Measurements from ENCODE around the gene PLCG1. TPM values are rescaled to one million over a fixed set of nuclear protein-coding genes. Genes with fewer than 3 reads are reported as not detected.
"Not testable (repeated sequence)": the region's sequence is repeated elsewhere in the genome, so short reads cannot be mapped to it uniquely, and the experiment has no call there.

The PLCG1 gene
- total RNA-seq, 1 donor from 2014 or later, result 460 TPM

DNA sequence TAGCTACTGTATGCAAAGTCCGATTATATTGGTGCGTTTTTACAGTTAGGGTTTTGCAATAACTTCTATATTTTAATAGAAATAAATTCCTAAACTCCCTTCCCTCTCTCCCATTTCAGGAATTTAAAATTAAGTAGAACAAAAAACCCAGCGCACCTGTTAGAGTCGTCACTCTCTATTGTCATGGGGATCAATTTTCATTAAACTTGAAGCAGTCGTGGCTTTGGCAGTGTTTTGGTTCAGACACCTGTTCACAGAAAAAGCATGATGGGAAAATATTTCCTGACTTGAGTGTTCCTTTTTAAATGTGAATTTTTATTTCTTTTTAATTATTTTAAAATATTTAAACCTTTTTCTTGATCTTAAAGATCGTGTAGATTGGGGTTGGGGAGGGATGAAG, 13.7 kb upstream of the PLCG1 start:
- intact Hi-C loops (cut with micrococcal nuclease), result no loop called here

DNA sequence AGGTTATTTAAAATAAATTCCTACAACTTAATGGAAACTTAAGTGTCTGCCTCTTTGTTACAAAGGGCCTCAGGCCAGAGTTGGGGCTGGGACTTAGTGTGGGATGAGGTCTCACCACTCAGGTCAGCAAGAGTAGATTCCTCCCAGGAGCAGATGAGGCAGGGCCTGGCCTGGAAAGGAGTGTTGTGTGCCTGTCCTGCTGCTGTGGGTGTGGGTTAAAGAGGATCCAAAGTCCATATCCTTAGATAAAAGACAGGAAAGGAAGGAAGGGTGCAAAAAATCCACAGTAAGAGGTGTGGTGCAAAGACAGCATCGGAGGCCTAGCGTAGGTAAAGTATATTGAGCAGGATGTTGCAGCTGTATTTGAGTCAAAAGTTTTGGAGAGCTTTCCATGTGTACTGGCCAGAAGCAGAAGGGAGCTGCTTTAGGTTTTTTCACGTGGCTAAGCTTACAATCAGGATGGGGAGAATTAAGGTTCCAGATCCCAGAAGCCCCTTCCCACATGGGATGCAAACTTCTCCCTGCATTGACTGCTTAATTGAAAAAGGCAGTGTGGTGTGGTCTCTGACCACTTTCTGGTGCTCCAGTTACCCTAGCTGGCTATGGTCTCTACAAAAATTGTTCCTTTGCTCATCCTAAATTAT, 12.8 kb upstream of the PLCG1 start:
- intact Hi-C loops (cut with micrococcal nuclease), result no loop called here

DNA sequence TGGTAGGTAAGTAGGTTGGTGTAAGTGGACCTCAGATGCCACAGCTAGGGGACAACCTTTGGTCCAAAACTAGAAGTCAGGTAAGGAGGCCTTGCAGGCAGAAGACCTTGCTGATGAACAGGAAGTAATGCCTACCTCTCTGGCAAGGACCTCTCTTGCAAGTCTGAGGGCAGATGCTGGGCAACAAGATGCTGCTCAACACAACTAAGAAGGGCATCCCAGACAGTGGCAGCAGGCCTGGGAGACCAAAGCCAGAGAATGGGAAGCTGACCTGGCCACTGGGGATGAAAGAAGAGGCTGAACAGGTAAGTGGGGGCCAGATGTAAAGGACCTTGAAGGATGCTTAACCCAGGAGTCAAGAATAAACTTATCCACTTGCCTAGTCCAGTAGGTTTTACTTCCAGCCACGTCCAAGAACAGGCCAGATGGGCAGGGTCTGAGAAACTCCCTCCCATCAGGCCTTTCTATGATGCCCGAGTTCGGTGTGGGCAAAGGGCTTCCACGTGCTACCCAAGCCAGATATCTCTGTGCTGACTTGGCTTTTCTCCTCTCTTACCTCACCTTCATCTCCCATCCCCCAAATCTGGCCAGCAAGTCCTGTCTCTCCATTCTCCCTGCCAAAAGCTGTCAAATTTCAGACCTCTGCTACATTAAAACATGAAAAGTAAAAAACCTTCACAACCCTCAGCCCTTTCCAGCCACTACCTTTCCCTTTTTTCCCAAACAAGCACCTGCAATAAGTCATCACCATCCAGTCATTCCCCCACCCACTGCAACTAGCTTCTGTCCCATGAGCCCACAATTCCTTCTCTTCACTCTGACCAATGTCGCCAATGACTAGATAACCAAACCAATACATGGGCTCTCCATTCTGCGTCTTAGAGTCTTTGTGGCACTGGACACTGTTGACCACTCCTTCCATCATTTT, 11.5 kb upstream of the PLCG1 start:
- intact Hi-C loops (cut with micrococcal nuclease), result no loop called here

DNA sequence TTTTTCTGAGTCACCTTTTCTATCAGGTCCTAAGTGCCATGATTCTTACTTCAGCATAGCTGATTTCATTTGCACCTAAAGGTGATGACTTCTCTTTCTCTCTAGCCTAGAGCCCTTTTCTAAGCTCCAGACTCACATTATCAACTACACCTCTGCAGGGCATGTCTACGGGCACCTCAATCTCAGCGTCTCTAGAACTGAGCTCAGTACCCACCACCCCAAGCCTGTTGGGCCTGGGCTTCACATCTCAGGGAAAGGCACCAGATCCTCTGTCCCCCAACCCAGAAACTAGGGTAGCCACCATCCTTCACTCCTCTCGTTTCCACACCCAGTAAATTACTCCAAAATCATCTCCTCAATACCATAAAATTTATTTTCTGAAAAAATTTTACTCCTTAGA, 10.6 kb upstream of the PLCG1 start:
- intact Hi-C loops (cut with micrococcal nuclease), result no loop called here

DNA sequence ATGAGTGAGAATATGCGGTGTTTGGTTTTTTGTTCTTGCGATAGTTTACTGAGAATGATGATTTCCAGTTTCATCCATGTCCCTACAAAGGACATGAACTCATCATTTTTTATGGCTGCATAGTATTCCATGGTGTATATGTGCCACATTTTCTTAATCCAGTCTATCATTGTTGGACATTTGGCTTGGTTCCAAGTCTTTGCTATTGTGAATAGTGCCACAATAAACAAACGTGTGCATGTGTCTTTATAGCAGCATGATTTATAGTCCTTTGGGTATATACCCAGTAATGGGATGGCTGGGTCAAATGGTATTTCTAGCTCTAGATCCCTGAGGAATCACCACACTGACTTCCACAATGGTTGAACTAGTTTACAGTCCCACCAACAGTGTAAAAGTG, 9.0 kb upstream of the PLCG1 start:
- intact Hi-C loops (cut with micrococcal nuclease), result not testable (repeated sequence)

DNA sequence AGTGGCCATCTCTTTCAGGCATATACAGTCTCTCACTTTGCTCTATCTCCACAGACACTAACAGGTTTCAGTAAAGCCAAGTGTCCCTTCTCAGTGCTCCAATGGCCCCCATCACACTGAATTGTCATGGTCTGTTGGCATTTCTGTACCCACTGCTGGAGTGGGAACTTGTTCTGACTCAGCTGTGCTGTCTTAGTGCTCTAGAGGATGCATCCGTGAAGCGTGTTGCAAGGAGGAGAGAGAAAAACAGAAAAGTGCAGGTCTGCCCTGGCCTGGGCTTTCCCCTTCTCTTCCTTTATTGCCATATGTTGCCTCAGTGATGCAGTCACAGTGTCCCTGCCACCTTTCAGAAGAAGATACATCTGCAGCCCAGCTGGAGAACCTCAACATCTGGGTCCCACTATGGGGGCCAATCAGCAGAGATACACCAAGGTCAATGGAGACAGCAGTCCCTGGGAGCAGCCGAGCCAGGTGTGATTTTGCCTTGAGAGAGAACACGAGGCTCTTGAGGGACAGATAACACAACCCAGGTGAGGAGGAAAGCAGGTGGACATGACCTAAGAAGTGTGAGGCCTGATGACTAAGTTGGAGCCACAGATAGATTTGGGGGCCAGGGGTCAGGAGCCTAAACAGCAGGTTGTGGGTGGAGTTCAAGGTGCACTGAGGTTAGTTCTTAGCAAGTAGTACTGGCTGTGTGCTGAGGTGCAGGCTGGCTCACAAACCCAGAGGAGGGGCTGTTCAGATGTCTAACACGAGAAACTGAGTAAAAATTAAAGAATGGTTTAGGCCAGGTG, 5.6 kb upstream of the PLCG1 start:
- intact Hi-C loops (cut with micrococcal nuclease), result no loop called here

DNA sequence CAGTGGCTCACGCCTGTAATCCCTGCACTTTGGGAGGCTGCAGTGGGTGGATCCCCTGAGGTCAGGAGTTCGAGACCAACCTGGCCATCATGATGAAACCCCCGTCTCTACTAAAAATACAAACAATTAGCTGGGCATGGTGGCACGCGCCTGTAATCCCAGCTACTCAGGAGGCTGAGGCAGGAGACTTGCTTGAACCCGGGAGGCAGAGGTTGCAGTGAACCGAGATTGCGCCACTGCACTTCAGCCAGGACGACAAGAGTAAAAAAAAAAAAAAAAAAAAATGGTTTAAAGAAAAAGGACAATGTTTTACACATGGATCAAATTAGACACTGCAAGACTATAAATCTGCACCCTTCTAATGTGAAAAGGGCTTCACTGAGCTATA, 5.0 kb upstream of the PLCG1 start:
- intact Hi-C loops (cut with micrococcal nuclease), result not testable (repeated sequence)

DNA sequence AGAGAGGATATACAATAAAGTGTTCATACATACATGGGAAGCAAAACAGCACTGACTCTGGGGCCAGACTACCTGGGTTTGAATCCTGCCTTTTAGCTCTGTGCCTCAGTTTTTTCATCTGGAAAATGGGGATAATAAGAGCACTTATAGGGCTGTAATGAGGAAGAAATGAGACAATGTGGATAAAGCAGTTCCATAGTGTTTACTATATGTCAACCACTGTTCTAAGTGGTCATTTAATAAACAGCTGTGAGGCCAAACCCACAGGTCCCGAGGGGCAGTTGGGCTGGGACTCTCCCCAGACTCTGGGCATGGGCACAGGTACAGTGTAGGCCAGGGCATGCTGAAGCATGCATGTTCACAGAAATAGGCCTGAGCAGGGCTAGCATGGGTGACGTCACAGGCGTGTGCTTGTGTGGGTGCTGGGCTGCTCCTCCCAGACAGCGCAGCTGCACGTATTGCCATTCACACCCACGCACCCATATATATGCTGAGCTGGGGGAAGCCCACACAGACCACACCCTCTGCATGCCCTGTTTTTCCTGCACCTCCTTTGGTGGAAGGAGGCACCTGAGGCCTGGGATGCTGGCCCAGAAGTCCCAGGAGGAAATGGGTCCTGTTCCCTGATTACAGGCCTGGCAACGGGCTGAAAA, 3.5 kb upstream of the PLCG1 start:
- intact Hi-C loops (cut with micrococcal nuclease), result no loop called here

DNA sequence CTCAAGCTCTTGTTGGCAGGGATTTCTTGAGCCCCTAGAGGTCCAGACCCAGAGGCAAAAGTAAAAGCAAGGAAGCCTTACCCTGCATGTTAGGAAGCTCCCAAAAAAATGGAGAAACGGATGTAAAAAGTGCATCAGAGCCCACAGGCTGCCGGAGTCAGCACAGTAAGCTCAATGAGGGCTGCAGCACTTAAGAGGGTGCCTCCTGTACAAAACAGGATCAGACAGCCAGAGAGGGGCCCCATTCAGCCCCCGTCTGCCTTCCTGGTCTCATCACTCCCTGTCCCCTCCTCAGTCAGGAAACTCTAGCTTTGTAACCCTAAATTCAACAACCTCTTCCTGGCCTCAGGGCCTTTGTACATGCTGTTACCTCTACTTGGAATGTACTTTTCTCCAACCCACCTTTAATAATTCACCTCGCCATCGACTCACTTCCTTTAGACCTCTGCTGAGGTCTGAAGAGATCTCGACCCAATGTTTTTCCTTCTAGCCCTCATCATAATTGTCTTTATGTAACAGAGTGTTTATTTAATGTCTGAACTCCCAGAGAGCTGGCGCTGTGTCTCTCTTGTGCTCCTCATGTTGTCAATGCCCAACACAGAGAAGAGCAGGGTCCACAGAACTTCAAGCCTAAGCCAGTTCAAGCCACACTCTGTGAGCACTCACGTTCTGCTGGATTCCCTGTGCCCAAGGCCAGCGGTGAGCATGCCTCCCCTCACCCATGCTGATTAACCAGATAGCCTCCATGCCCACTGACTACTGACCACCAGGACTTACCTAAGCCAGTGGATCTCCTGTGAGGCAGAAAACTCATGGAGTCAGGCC, 2.8 kb upstream of the PLCG1 start:
- intact Hi-C loops (cut with micrococcal nuclease), result loop anchor here (1.0 to 5.0 kb wide), 6 partner anchors 38 to 484 kb away; partner anchors contain the start of genes CHD6 and LPIN3

DNA sequence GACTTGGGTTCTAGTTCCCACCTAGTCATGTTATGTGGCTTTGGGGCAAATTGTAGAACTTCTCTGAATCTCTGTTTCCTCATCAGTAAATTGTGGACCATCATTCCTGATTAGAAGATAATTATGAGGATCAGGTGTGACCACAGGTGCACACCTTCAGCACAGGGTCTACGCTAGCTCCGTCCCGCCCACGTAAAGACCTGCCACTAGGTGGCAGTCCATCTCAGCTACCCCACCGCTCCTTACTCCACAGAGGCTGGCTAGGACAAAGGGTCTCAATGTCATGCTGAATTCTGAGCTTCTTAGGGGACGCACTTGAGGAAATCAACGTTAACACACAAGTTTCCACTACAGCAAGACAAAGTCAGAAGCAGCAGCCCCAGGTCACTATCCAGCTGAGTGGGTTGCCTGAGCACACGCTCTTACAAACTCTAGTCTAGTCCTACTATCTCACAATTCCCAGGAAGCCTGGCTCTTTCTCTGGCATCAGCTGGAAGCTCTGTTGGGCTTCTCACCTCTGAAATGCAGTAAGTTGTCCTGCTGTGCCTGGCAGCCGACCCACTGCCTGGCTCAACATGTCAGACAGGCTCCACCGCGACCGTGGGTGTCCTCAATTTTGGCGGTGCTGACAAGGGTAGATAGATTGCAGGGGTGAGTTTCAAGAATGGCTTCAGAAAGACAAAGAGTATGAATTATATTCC, 2.0 kb upstream of the PLCG1 start:
- intact Hi-C loops (cut with micrococcal nuclease), result loop anchor here (1.0 to 5.0 kb wide), 6 partner anchors 37 to 483 kb away; partner anchors contain the start of genes CHD6 and LPIN3

DNA sequence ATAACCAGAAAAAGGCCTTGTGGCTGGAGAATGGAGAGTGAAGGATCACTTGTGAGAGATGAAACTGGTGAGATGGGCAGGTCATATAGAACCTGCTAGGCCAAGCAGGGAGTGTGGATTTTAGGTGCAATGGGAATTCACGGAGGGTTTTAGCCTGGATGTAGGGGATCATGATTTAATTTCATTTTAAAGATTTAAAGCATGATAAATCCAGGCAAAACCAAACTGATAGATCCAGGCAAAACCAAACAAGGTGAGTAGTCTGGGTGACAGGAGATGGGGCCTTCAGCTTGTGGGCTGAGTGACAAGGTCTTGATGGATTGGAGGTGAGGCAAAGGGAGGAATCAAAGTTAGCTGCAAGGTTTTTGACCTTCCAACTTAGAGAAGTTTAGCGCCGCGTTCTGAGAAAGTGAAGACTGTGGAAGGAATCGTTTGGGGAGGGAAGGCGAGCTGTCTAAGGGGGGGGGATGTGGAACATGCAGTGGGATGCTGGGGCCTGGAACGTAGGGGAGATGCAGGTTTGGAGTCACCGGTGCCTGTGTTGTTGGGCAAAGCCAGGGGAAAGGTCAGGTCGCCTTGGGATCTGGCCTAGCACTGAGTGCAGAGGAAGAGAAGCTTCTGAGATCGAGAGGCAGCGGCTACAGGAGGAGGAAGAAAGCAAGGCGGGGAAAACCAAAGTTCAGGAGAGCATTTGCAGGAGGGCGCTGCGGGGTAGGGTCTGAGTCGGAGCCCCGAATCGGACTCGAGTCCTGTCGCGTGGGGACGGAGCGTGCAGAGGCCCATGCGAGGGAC, 1.3 kb upstream of the PLCG1 start:
- intact Hi-C loops (cut with micrococcal nuclease), result loop anchor here (1.0 to 5.0 kb wide), 7 partner anchors 36 to 482 kb away; partner anchors contain the start of genes CHD6 and LPIN3

DNA sequence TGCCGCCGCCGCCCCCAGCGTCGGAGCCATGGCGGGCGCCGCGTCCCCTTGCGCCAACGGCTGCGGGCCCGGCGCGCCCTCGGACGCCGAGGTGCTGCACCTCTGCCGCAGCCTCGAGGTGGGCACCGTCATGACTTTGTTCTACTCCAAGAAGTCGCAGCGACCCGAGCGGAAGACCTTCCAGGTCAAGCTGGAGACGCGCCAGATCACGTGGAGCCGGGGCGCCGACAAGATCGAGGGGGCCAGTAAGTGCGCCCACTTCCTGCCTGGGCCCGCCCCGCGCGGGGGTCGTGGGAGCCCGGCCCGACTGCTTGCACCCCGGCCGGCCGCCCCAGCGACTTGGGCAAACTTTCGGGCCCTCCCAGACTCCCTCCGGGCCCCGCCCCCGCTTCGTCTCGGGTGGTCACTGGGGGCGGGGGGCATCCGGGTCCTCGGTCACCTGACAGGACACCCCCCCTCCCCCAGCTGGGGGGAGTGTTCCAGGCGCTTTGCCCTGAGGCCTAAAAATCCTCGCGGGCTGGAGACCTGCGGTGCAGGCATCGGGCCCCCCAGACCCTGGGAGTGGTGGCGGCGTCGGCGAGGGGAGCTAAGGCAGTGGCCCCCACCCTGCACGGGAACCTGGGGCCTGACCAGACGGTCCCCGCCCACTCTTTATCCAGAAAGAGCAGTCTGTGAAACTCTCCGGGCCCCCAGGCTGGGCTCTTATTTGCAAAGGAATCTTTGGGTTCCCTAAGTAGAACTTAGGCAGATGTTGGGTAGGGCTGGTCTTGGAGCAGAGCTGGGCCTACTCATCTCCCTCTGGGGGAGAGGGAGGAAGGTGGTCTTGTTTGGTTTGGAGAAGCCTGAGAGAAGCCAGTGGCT, 501 bp downstream of the PLCG1 start:
- intact Hi-C loops (cut with micrococcal nuclease), result loop anchor here (1.0 to 5.0 kb wide), 5 partner anchors 34 to 289 kb away; partner anchors contain the start of genes TOP1 and ZHX3

DNA sequence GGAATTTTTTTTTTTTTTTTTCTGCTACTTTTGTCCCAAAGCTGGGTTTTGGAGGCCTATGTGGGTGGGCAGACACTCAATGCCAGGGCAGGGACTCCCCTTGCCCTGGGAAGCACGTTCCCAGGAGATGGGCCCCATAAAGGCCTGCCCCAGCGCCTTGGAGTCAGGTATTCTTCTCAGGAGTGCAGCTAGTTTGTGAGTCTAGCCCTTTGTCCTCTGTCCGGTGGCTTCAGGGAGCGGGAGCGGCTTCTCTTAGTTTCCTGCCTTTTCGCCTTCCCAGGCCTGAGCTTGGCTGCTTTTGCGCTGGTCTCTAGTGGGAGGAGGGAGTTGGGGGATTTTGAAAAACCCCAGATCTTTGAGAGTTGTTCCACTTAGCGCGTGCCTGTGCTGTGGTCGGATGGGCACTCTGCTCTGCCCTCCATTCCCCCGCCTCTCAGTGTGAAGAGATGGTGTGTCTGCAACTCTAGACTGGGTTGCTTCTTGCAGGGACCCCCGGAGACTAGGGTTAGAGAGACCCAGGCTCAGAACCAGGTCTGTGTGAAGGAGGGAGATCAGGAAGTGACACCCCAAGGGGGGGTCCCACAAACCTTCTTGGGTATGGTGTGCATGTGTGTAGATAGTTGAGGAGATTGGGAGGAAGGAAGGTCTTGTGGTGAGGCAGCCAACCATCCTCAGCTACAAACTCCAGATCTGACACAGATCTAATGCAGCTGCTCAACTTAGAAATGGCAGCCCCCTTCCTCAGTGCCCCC, 1.3 kb downstream of the PLCG1 start:
- intact Hi-C loops (cut with micrococcal nuclease), result loop anchor here (1.0 to 5.0 kb wide), 6 partner anchors 19 to 480 kb away; partner anchors contain the start of gene CHD6

DNA sequence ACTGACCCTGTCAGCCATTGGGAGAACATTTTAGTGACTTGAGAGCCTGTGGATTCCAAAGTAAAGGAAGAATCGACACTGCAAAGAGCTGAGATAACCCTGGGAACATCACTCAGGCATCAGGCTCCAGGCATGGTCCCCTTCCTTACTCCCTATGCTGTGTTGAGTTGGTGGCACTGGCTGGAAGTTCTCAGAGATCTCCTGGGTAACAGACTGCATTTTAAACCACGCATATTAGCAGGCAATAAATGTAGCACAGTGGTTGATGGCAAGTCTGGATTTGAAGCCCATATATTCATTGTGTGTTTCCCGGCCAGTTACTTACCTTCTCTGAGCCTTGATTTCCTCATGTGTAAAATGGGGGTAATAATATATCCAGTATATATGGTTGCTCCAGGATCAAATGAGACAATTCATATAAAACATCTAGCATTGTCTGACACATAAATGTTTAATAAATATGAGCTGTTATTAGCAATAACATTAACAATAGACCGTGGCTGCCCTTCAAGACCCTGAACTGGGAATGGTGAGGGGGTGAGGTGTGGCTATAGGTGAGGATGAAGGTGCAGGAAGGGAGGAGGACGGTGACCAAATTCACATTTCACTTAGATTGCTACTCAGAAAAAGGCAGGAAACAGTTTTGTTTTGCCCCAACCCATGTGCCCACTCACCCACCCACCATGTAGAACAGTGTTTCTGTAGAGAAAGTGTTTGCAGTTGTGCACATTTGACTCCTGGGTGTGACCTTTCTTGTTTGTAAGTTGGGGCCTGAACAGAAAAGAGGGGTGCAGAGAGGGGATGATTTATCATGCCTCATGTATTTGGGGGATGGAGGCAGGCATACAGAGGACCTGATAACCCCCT, 2.1 kb downstream of the PLCG1 start:
- intact Hi-C loops (cut with micrococcal nuclease), result loop anchor here (1.0 to 5.0 kb wide), 6 partner anchors 18 to 479 kb away; partner anchors contain the start of gene CHD6

DNA sequence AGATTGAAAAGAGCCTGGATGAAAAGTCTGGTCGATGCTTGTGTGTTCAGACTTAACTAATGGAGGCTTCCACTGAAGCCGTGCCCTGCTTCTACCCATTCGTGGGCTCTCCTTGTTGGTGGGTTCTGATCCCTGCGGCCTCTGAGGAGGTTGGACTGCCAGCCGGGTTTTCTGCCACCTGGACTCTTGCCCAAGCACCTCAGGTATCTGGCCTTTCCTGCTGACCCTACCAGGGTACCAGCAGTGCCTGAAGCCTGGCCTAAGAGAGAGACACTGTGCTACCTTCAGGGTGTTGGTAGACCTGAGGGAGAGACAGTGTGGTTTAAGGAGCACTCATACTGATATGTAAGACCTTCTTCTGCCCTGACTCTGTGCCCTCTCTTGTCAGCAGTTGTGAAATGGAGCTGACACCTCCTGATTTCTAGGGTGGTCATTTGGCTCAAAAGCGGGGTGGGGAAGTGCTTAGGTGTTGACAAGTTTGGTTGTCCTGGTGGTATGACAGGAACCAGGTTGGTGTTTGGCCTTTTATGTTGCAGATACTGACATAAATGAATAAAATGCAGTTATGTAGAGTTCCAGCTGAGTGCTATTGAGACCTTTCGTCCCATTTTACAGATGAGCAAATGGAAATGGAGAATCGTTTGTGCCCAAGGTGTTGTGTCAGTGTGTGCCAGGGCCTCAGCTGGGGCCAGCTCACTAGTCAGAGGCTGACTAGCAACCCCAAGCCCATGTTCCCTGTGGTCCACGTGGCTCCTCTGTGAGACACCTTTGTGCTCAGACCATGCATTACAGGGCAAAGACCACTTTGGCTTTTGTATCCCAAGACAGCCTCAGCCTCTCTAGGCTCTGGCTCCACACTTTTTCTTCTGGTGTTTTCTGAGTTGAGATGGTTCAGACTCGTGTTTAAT, 3.1 kb downstream of the PLCG1 start:
- intact Hi-C loops (cut with micrococcal nuclease), result no loop called here

Data from T-helper 1 cell treated with Interleukin-12 subunit alpha and Interleukin-12 subunit beta and Interleukin-4 antibody, amounts not matched to agents 30 ng/mL and 1 ng/mL, for 36 hours (primary cell).